Mucosa of descending colon (tissue), 3 donors: ENCODE results near the gene COL9A3. TPM values are rescaled to one million over a fixed set of nuclear protein-coding genes. Genes with fewer than 3 reads are reported as not detected.

Source experiments
- ATAC-seq: fragments of 200-7000 bp; cut with Tn5 transposase; one replicate; pipeline ENCODE4 v1.9.1; 2020; ENCODE audit warnings: mild to moderate bottlenecking, moderate library complexity
- DNase-seq, 3 donors: peaks; one replicate each; pipeline ENCODE4 v3.0.0-alpha.2; 2020
- H3K36me3 ChIP-seq: fragments of 200-600 bp; one replicate; pipeline ENCODE4 v1.8.0; 2021; ENCODE audit warnings: low read depth, mild to moderate bottlenecking
- H3K4me1 ChIP-seq: fragments of 200-600 bp; one replicate; pipeline ENCODE4 v1.8.0; 2021; ENCODE audit warnings: low read depth, mild to moderate bottlenecking
- H3K4me3 ChIP-seq: fragments of 200-600 bp; one replicate; pipeline ENCODE4 v1.8.0; 2021; ENCODE audit warnings: mild to moderate bottlenecking
- H3K9me3 ChIP-seq: fragments of 200-600 bp; one replicate; pipeline ENCODE4 v1.8.0; 2021; ENCODE audit warnings: mild to moderate bottlenecking
- intact Hi-C, 2 donors: fragments of 100-400 bp; cut with DNase I in 1 of 2; cut with micrococcal nuclease in 1 of 2; formaldehyde crosslinking; loops; one replicate each; pipeline versions ENCODE4 v1.11.0 to v1.11.1; 2022; cut with DNase I, micrococcal nuclease
- long read RNA-seq, 2 donors: library from polyadenylated mRNA; unstranded; transcript quantifications; one replicate each; pipeline ENCODE4 v2.0.0, GENCODE V29; 2019 to 2021
- total RNA-seq, 3 donors: library from RNA; stranded (reverse); fragmentation: NEBNext Ultra II Directional in 2 of 3; extraction: Animal tissue kit (Norgen Biotek cat#: 25700) in 2 of 3; gene quantifications; one replicate each; pipeline versions ENCODE4 v1.2.1 to v1.2.4, GENCODE V29; 2021 to 2023
- TF ChIP-seq, protein P1 (sequence below): fragments of 200-600 bp; IDR thresholded peaks from one replicate; pipeline ENCODE4 v1.8.0; 2022; ENCODE audit warnings: antibody characterized with exemption, mild to moderate bottlenecking
- donor health status: DM: no; HTN: no; CAD: no; lungs with moderate emphysema.
- donor health status: DM: no; HTN: no; CAD: no.
- donor health status: DM: no; HTN: yes; CAD: no.

COL9A3 gene
- 10 to 100 TPM in 1 of 3 donors, 1 to 10 TPM in 1, under 1 TPM in 1; 0.70 to 12.4 (median 2.3) TPM for total RNA-seq
- long read RNA-seq, donor 1, partial matches to known transcripts: 20 of 36 reads
- long read RNA-seq, donor 1, other reads (novel, unspliced or antisense): 13 of 36 reads
- long read RNA-seq, donor 2, partial matches to known transcripts: 1 of 1 reads
- long read RNA-seq, donor 2, other reads (novel, unspliced or antisense): 0 of 1 reads

- Histone ChIP-seq H3K9me3 (no peaks in the 10 kb centered on the region), H3K36me3 (no peaks in the 10 kb centered on the region), H3K4me3 (no peak within 1 kb of the TSS), H3K4me1 (peaks cover 27% of the 10 kb centered on the region)
- ATAC-seq: no peak
- intact Hi-C loops: no loop called here
- TF ChIP-seq, protein P1, sequence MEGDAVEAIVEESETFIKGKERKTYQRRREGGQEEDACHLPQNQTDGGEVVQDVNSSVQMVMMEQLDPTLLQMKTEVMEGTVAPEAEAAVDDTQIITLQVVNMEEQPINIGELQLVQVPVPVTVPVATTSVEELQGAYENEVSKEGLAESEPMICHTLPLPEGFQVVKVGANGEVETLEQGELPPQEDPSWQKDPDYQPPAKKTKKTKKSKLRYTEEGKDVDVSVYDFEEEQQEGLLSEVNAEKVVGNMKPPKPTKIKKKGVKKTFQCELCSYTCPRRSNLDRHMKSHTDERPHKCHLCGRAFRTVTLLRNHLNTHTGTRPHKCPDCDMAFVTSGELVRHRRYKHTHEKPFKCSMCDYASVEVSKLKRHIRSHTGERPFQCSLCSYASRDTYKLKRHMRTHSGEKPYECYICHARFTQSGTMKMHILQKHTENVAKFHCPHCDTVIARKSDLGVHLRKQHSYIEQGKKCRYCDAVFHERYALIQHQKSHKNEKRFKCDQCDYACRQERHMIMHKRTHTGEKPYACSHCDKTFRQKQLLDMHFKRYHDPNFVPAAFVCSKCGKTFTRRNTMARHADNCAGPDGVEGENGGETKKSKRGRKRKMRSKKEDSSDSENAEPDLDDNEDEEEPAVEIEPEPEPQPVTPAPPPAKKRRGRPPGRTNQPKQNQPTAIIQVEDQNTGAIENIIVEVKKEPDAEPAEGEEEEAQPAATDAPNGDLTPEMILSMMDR: no peak
- DNase-seq: no peak
These were observed at the start of gene COL9A3 for GRCh38 chr20:62816884-62817873. Gene COL9A3 (plus strand): TSS chr20:62817050. CDS start chr20:62817065, 15 bp downstream.

- no peaks in the 10 kb centered on the region for H3K4me1 ChIP-seq
- intact Hi-C loops: no loop called here
- peak in 1 of 3 donors; percentile 15 for DNase-seq
- no peaks in the 10 kb centered on the region for H3K9me3 ChIP-seq
- TF ChIP-seq, protein P1: no peak
- no peak overlapping the region for H3K4me3 ChIP-seq
- no peaks in the 10 kb centered on the region for H3K36me3 ChIP-seq
- ATAC-seq: no peak
These were observed 48.7 kb upstream of the COL9A3 start for GRCh38 chr20:62768234-62768546.

GRCh38 chr20:62768551-62769287 is 48.1 kb upstream of the COL9A3 start:
- Histone ChIP-seq H3K4me3 (no peak overlapping the region), H3K4me1 (no peaks in the 10 kb centered on the region), H3K36me3 (no peaks in the 10 kb centered on the region), H3K9me3 (no peaks in the 10 kb centered on the region)
- intact Hi-C loops: no loop called here
- TF ChIP-seq, protein P1: no peak
- peak; percentile 60 for ATAC-seq
- peak; percentile 31 to 41 (median 39) for DNase-seq

- no peak overlapping the region for H3K4me3 ChIP-seq
- no peaks in the 10 kb centered on the region for H3K4me1 ChIP-seq
- no peak for ATAC-seq
- H3K36me3 ChIP-seq: no peaks in the 10 kb centered on the region
- intact Hi-C loops: no loop called here
- TF ChIP-seq, protein P1: no peak
- H3K9me3 ChIP-seq: no peaks in the 10 kb centered on the region
- DNase-seq: peak in 2 of 3 donors; percentile 12 to 34
These were observed 47.3 kb upstream of the COL9A3 start for GRCh38 chr20:62769346-62770071.
